ENCODE data around the gene RANBP17.

The RANBP17 gene

DNA sequence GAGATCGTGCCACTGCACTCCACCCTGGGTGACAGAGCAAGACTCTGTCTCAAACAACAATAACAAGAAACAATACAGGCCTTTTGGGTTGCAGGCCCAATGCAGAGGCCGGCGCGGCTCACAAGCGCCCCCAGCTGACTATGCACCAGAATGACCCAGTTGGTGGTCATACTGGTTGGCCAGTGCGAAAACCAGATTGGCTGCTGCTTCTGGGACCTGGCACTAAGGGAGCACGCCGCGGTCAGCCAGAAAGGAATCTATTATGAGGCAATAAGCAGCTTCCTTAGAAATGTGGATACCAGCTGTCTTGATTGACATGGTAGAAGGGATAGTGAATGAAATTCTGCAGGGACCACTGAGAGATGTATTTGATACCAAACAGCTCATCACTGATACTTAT is 35.0 kb downstream of the RANBP17 start (continued):
- TF ChIP-seq, protein P1, sequence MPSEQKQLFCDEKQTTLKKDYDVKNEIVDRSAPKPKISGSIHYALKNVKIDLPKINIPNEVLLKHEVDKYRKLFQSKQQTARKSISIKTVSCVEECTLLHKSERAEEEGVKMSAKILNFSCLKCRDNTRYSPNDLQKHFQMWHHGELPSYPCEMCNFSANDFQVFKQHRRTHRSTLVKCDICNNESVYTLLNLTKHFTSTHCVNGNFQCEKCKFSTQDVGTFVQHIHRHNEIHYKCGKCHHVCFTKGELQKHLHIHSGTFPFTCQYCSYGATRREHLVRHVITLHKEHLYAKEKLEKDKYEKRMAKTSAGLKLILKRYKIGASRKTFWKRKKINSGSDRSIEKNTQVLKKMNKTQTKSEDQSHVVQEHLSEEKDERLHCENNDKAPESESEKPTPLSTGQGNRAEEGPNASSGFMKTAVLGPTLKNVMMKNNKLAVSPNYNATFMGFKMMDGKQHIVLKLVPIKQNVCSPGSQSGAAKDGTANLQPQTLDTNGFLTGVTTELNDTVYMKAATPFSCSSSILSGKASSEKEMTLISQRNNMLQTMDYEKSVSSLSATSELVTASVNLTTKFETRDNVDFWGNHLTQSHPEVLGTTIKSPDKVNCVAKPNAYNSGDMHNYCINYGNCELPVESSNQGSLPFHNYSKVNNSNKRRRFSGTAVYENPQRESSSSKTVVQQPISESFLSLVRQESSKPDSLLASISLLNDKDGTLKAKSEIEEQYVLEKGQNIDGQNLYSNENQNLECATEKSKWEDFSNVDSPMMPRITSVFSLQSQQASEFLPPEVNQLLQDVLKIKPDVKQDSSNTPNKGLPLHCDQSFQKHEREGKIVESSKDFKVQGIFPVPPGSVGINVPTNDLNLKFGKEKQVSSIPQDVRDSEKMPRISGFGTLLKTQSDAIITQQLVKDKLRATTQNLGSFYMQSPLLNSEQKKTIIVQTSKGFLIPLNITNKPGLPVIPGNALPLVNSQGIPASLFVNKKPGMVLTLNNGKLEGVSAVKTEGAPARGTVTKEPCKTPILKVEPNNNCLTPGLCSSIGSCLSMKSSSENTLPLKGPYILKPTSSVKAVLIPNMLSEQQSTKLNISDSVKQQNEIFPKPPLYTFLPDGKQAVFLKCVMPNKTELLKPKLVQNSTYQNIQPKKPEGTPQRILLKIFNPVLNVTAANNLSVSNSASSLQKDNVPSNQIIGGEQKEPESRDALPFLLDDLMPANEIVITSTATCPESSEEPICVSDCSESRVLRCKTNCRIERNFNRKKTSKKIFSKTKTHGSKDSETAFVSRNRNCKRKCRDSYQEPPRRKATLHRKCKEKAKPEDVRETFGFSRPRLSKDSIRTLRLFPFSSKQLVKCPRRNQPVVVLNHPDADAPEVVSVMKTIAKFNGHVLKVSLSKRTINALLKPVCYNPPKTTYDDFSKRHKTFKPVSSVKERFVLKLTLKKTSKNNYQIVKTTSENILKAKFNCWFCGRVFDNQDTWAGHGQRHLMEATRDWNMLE (tag by site-specific recombination; conservative IDR thresholded peaks at IDR 0.05; ENCODE audit: low read depth), result no peak
- TF ChIP-seq TSHZ1 (tag by site-specific recombination; IDR thresholded peaks at IDR 0.05; ENCODE audit: borderline replicate concordance) (no peak), BCL11B (tag by site-specific recombination; IDR thresholded peaks at IDR 0.05; ENCODE audit: low read depth) (no peak), ZNF792 (tag by site-specific recombination; IDR thresholded peaks at IDR 0.05) (no peak)

DNA sequence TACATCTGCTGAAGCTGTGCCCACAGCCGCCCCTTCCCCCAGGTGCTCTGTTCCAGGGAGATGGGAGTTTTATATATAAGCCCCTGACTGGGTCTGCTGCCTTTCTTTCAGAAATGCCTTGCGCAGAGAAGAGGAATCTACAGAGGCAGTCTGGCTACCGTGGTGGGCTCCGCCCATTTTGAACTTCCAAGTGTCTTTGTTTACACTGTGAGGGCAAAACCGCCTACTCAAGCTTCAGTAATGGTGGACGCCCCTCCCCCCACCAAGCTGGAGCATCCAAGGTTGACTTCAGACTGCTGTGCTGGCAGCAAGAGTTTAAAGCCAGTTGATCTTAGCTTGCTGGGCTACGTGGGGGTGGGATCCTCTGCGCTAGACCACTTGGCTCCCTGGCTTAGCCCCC is 41.3 kb downstream of the RANBP17 start:
- Histone ChIP-seq H3K27ac (ENCODE audit: extremely low read depth, low read depth, low read length) (no peak overlapping the region), H3K4me1 (ENCODE audit: control insufficient read depth, insufficient read depth, low read length) (no peaks in the 10 kb centered on the region), H3K36me3 (ENCODE audit: control insufficient read depth in 2 of 2, insufficient read depth in 1 of 2, low read length in 2 of 2) (no peaks in the 10 kb centered on the region), H3K4me3 (ENCODE audit: low read depth, low read length) (no peak overlapping the region), H3K9me3 (ENCODE audit: control insufficient read depth, insufficient read depth, low read depth, low read length) (no peaks in the 10 kb centered on the region)
- TF ChIP-seq ZNF274 (IDR thresholded peaks at IDR 0.05; ENCODE audit: low read length) (no peak), ZNF274 (tag by site-specific recombination; IDR thresholded peaks at IDR 0.05; ENCODE audit: borderline replicate concordance) (no peak), ZNF777 (tag by site-specific recombination; IDR thresholded peaks at IDR 0.05; ENCODE audit: borderline replicate concordance) (no peak), ZNF624 (tag by site-specific recombination; IDR thresholded peaks at IDR 0.05) (no peak), ZNF639 (tag by site-specific recombination; IDR thresholded peaks at IDR 0.05) (no peak), ZFHX2 (tag by site-specific recombination; conservative IDR thresholded peaks at IDR 0.05) (peak; percentile 36; the same call in 1 of the 2 replicates), ZNF37A (tag by site-specific recombination; IDR thresholded peaks at IDR 0.05) (no peak)
- TF ChIP-seq, protein P1 (tag by site-specific recombination; conservative IDR thresholded peaks at IDR 0.05; ENCODE audit: low read depth), result no peak
- ChIA-PET CTCF (no interaction called here), POLR2A (interaction anchor here (0.6 kb wide), 2 partner anchors 24 to 37 kb away, joined by 3 read pairs; no protein-coding TSS in a partner anchor)
